Psoas muscle (tissue), 8 donors: Measurements from ENCODE around the gene PLCD3. TPM values are rescaled to one million over a fixed set of nuclear protein-coding genes. Genes with fewer than 3 reads are reported as not detected.
A peak's percentile ranks its signal among the peaks of the same experiment; 100 is the strongest.
"Not testable (repeated sequence)": the region's sequence is repeated elsewhere in the genome, so short reads cannot be mapped to it uniquely, and the experiment has no call there.

ENCODE experiments used
- ATAC-seq, 4 donors: fragments of 200-7000 bp; cut with Tn5 transposase; one replicate each; pipeline ENCODE4 v1.9.1; 2020; ENCODE audit warnings: moderate library complexity in 3 of 4, mild to moderate bottlenecking in 2 of 4
- DNase-seq, 2 donors: peaks; one replicate each; pipeline ENCODE4 v3.0.0-alpha.2; 2020
- H3K27ac ChIP-seq: fragments of 200-600 bp; one replicate; pipeline ENCODE4 v1.8.0; 2022
- H3K27me3 ChIP-seq, 3 donors: fragments of 200-600 bp in 1 of 3; one replicate each; pipeline versions ENCODE4 v1.6.1 to v1.8.0; 2013 to 2022; ENCODE audit warnings: low read length in 2 of 3, mild to moderate bottlenecking in 2 of 3, moderate library complexity in 1 of 3; ENCODE audit not compliant: insufficient read depth in 3 of 3
- H3K36me3 ChIP-seq, 2 donors: fragments of 200-600 bp in 1 of 2; one replicate each; pipeline versions ENCODE4 v1.6.1 to v1.8.0; 2013 to 2022; ENCODE audit warnings: low read depth in 1 of 2, mild to moderate bottlenecking in 1 of 2, moderate library complexity in 1 of 2; ENCODE audit not compliant: insufficient read depth in 1 of 2
- H3K4me1 ChIP-seq: fragments of 200-600 bp; one replicate; pipeline ENCODE4 v1.8.0; 2022
- H3K4me3 ChIP-seq: fragments of 200-600 bp; one replicate; pipeline ENCODE4 v1.8.0; 2022; ENCODE audit warnings: mild to moderate bottlenecking
- H3K9me3 ChIP-seq: fragments of 200-600 bp; one replicate; pipeline ENCODE4 v1.8.0; 2022
- WGBS, 3 donors: extraction: QIAGEN DNeasy Blood & Tissue Kit; methylation state at CpG; one replicate each; pipeline versions ENCODE4 v1.1.6 to v1.1.7; 2013; 5-methylcytosine and 5-hydroxymethylcytosine counted together
- intact Hi-C, 2 donors: fragments of 100-400 bp; cut with DNase I; formaldehyde crosslinking; loops; one replicate each; pipeline versions ENCODE4 v1.11.0 to v1.14.2; 2022
- polyA plus RNA-seq, 3 donors: library from polyadenylated mRNA; stranded (reverse); fragments of 200-250 nt; gene quantifications; one replicate each; pipeline ENCODE4 v1.2.3, GENCODE V29; 2013
- total RNA-seq, 4 donors: library from RNA; stranded (reverse); fragmentation: NEBNext Ultra II Directional in 2 of 4; extraction: Animal tissue kit (Norgen Biotek cat#: 25700) in 2 of 4; gene quantifications; one replicate each; pipeline versions ENCODE4 v1.2.1 to v1.2.4, GENCODE V29; 2021 to 2023
- TF ChIP-seq, protein P1 (sequence below): fragments of 200-600 bp; IDR thresholded peaks from one replicate; pipeline ENCODE4 v1.8.0; 2022; ENCODE audit warnings: antibody characterized with exemption
- donor health status: healthy with polysubstance abuse.
- donor health status: DM: no; HTN: no; CAD: no; lungs with moderate emphysema.
- donor health status: Bipolar disorder and iron deficiency.
- donor health status: healthy.
- donor health status: DM: yes; HTN: yes; CAD: no.
- donor health status: DM: no; HTN: no; CAD: no.
- donor health status: DM: no; HTN: no; CAD: no.
- donor health status: DM: yes; HTN: yes; CAD: no.

PLCD3 gene
- total and polyA plus RNA-seq, 7 donors: 57.0 to 217 (median 167) TPM

GRCh38 chr17:45127548-45128300, 4.6 kb downstream of the PLCD3 start:
- peak in 1 of 2 donors; percentile 66 for DNase-seq
- H3K27me3 ChIP-seq: no peaks in the 10 kb centered on the region
- no peaks in the 10 kb centered on the region for H3K9me3 ChIP-seq
- H3K27ac ChIP-seq: peak overlapping the region; percentile 91
- intact Hi-C loops: no loop called here
- peak overlapping the region; percentile 22 for H3K4me3 ChIP-seq
- TF ChIP-seq, protein P1, sequence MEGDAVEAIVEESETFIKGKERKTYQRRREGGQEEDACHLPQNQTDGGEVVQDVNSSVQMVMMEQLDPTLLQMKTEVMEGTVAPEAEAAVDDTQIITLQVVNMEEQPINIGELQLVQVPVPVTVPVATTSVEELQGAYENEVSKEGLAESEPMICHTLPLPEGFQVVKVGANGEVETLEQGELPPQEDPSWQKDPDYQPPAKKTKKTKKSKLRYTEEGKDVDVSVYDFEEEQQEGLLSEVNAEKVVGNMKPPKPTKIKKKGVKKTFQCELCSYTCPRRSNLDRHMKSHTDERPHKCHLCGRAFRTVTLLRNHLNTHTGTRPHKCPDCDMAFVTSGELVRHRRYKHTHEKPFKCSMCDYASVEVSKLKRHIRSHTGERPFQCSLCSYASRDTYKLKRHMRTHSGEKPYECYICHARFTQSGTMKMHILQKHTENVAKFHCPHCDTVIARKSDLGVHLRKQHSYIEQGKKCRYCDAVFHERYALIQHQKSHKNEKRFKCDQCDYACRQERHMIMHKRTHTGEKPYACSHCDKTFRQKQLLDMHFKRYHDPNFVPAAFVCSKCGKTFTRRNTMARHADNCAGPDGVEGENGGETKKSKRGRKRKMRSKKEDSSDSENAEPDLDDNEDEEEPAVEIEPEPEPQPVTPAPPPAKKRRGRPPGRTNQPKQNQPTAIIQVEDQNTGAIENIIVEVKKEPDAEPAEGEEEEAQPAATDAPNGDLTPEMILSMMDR: no peak
- WGBS, 3 donors: 11 to 24% (median 17%) methylated on average over 18 to 20 of the region's 20 CpGs
- peak in 1 of 4 donors; percentile 8 for ATAC-seq
- H3K36me3 ChIP-seq: no peaks in the 10 kb centered on the region
- peaks cover 66% of the 10 kb centered on the region for H3K4me1 ChIP-seq

- 70 to 85% (median 83%) methylated on average over 8 of the region's 8 CpGs for WGBS, 3 donors
- intact Hi-C loops: no loop called here
- H3K4me1 ChIP-seq: peaks cover 72% of the 10 kb centered on the region
- TF ChIP-seq, protein P1: no peak
- no peaks in the 10 kb centered on the region for H3K36me3 ChIP-seq
- H3K4me3 ChIP-seq: no peak overlapping the region
- no peaks in the 10 kb centered on the region for H3K9me3 ChIP-seq
- peak overlapping the region; percentile 91 for H3K27ac ChIP-seq
- no peak for DNase-seq
- no peak for ATAC-seq
- no peaks in the 10 kb centered on the region for H3K27me3 ChIP-seq
These were observed 5.1 kb downstream of the PLCD3 start for GRCh38 chr17:45127207-45127547.

DNA sequence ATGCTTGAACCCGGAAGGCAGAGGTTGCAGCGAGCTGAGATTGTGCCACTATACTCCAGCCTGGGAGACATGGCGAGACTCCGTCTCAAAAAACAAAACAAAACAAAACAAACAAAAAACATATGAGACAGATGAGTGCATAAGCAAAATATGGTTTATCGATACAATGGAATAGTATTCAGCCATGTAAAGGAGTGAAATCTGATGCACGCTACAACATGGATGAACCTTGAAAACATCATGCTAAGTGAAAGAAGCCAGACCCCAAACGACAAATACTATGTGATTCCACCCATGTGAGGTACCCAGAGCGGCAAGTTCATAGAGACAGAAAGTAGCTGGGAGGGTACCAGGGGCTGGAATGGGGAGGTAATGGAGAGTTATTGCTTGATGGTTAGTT, 6.8 kb downstream of the PLCD3 start:
- DNase-seq: no peak
- Histone ChIP-seq H3K4me1 (peaks cover 62% of the 10 kb centered on the region), H3K9me3 (no peaks in the 10 kb centered on the region), H3K27ac (no peak overlapping the region), H3K4me3 (no peak overlapping the region), H3K36me3 (no peaks in the 10 kb centered on the region), H3K27me3 (no peaks in the 10 kb centered on the region)
- intact Hi-C loops: no loop called here
- TF ChIP-seq, protein P1: no peak
- ATAC-seq: no peak
- 97 to 99% (median 98%) methylated on average over 8 of the region's 8 CpGs for WGBS, 3 donors

- ATAC-seq, H3K36me3 ChIP-seq, H3K27me3 ChIP-seq, DNase-seq, H3K4me3 ChIP-seq, H3K9me3 ChIP-seq, intact Hi-C loops: not testable (repeated sequence)
- Histone ChIP-seq H3K4me1 (peaks cover 54% of the 10 kb centered on the region), H3K27ac (peak overlapping the region; percentile 50)
- 43 to 61% (median 52%) methylated on average over 5 of the region's 5 CpGs for WGBS, 3 donors
These were observed 7.6 kb downstream of the PLCD3 start for GRCh38 chr17:45124797-45125122.

- TF ChIP-seq, protein P1: no peak
These were observed 8.2 kb downstream of the PLCD3 start for GRCh38 chr17:45123930-45124796.

More at GRCh38 chr17:45123930-45124796, 8.2 kb downstream of the PLCD3 start:
- Histone ChIP-seq H3K4me1 (peaks cover 49% of the 10 kb centered on the region), H3K36me3 (peaks cover 0 to 10% of the 10 kb centered on the region in 2 donors), H3K27ac (peak overlapping the region; percentile 50), H3K9me3 (no peaks in the 10 kb centered on the region), H3K27me3 (no peaks in the 10 kb centered on the region), H3K4me3 (no peak overlapping the region)
- intact Hi-C loops: no loop called here
- 58 to 61% (median 59%) methylated on average over 15 of the region's 15 CpGs for WGBS, 3 donors
- peak; percentile 69 to 82 (median 74) for ATAC-seq
- peak; percentile 80 to 85 for DNase-seq
